SHP77 (cell line): ENCODE results near the gene N4BP3.

Experiments used
- DNase-seq, 2 experiments: peaks; one replicate each; lab custom pipeline; 2025; lab: John Stamatoyannopoulos, UW

Gene N4BP3

DNA sequence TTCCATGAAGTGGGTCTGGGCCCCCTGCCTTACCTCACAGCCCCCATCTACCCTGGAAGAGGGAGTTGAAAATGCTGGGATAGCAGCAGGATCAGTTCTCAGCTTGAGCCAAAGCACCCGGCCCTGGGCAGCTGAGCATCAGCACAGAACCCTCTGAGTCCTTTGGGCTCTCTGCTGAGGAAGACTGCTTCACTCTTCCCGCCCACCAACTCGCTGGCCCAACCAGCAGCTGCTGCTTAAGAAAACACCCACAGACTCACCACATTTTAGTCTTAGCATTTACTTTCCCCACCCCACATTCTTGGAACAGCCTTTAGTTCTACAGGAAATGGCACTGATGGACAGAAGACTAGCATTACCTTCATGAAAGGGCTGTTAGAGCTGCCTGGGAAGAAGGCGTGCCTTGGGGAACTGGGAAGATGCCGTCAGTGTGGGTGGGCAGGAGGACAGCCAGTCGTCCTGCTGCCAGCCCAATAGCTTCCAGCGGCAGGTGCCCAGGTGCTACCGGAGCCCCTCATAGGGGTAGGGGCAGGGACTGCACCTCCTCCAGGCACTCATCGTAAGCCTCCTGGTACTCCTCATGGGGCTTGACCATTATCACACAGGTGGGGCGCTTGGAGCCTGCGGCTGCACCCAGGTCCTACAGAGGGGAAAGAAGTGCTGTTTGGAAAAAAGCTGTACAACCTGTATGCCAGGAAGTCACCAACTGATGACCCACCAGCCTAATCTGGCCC is 36.0 kb downstream of the N4BP3 start:
- DNase-seq: no peak

DNA sequence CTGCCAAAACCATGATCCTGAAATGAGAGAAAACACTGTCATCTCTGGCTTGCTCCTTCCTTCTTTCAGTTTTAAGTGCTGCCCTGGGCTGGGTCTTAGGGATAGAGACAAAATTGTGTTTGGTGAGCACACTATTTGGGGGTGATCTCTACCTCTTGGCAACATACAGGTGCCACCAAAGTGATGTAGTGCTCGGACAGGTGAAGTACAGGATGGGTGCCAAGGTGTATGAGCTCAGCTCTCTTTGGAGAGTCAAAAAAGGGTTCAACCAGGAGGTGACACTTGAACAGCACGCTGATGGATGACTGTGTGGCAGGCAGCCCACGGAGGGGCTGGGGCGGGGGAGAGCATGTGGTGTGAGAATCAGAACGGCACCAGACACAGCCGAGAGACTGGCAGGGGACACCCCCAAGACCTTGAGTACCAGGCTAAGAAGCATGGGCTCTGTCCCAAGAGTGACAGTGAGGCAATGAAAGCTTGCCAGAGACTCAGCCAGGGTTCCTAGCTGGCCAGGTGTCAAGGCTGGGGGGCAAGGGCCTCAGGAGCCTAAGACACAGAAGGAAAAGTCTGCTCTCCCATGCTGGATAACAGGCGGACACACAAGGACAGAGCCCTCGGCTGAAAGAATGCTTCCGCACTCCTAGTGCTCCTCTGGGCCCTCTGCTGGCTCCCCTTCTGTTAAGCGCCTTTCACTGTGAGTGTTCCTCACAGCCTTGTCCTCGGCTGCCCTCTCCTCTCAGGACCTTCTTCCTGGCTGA is 37.8 kb downstream of the N4BP3 start:
- DNase-seq: no peak

DNA sequence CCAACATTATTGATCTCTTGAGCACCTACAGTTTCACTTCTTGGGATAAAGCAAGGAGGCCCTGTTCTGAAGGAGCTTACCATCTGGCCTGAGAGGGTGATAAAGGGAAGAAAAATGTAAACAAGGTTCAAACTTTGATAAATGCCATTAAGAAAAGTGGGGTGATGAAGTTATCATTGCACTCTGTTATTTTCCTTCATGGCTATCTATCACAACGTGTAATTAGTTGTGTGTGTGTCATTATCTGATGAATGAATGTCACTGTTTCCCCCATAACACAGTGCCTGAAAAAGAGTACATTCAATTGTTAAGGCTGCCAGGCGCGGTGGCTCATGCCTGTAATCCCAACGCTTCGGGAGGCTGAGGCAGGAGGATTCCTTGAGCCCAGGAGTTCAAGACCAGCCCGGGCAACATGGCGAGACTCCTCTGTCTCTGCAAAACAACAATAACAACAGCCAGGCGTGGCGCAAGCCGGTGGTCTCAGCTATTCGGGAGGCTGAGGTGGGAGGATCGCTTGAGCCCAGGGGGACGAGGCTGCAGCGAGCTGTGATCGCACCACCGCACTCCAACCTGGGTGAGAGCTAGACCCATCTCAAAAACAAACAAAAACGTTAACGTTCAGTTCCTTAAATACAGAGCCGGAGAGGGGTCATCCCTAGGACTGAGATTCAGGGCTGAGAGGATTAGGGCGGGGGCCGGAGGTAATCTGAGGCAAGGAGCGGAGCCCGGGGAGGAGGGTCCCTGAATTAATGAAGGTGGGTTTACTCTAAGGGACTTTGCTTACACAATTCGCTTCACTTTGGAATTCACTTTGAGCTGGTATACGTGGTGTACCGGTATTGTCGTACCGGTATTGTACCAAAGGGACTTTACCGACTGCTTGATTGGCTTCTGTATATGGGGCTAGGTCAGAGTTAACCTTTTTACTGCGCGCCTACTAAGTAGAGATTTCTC is 39.4 kb downstream of the N4BP3 start:
- DNase-seq: no peak

DNA sequence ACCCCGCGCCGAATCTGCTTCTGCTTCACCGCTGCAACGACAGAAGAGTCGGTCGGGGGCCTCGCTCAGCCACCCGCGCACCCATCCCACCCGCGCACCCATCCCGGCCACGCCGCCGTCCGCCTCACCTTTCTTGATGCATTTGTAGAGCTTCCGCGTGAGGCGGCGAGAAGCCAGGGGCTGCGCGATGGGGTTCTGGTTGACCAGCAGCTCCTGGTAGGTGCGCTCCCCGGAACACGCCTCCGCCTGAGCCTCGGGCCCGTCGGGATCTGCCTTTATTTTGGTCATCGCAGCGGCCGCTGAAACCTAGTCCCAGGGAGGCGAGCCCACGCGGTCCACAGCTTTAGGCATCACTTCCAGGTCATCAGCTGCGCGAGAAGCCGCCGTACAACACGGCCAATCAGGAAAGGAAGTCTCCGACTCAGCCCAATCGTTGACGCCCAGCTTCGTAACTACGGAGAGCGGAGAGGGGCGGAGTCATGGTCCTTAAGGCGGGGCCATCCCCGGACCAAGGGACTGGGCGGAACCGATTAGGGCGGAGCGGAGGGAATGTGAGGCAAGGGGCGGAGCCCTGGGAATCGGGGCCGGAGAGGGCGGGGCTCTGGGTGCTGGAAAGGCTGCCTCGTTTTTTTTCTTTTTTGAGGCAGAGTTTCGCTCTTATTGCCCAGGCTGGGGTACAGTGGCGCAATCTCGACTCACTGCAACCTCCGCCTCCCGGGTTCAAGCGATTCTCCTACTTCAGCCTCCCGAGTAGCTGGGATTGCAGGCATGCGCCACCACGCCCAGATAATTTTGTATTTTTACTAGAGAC is 40.4 kb downstream of the N4BP3 start, which contains the start of gene NHP2:
Gene NHP2 (minus strand): TSS at position 356 of the 811 bp plus-strand sequence. CDS start 68 bp downstream, at position 288.
- peak; percentile 95 to 97 for DNase-seq

DNA sequence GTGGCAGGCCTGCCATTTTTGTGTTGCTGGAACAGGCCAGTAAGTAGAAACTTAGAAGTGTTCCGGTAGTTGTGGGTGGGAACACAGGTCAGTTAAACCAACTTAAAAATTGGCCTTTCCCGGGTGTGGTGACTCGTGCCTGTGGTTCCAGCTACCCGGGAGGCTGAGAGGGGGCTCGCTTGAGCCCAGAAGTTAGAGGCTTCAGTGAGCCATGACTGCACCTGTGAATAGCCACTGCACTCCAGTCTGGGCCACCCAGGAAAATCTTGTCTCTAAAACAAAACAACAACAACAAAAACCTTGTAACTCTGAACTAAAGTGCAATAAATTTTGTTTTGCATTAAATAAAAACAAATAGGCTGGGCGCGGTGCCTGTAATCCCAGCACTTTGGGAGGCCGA is 41.7 kb downstream of the N4BP3 start:
- no peak for DNase-seq

DNA sequence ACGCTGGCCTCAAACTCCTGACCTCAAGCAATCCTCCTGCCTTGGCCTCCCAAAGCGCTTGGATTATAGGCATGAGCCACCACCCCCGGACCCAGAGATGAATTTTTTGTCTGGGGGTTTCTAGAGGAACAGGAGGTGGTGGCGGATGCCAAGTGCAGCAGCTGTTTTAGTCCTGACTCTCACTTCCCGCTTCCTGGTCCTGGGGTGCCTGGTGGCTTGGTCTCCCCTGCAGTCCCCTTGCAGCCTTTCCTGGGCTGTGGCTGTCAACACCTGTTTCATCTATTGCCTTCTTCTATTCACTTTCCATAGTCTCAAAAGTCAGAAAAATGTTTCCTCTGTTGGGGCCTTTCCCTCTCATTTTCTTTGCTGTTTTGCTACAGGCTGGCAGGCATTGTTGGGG is 46.8 kb downstream of the N4BP3 start:
- no peak for DNase-seq

DNA sequence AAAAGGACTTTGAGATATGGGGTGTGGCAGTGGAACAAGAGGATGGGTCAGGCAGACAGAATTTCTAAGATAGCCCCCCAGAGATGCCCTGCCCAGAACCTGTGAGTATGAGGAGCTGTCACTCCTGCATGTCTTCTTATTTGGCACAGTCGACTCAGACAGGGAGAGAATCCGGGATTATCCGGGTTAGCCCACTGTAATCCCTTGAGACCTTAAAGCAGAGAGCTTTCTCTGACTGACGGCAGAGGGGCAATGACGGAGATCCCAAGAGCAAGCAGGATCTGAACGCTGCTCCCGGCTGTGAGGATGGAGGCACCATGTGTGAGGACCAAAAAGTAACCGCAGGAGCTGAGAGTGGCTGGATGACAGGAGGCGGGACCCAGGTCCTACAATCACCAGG is 49.1 kb downstream of the N4BP3 start:
- DNase-seq: no peak

DNA sequence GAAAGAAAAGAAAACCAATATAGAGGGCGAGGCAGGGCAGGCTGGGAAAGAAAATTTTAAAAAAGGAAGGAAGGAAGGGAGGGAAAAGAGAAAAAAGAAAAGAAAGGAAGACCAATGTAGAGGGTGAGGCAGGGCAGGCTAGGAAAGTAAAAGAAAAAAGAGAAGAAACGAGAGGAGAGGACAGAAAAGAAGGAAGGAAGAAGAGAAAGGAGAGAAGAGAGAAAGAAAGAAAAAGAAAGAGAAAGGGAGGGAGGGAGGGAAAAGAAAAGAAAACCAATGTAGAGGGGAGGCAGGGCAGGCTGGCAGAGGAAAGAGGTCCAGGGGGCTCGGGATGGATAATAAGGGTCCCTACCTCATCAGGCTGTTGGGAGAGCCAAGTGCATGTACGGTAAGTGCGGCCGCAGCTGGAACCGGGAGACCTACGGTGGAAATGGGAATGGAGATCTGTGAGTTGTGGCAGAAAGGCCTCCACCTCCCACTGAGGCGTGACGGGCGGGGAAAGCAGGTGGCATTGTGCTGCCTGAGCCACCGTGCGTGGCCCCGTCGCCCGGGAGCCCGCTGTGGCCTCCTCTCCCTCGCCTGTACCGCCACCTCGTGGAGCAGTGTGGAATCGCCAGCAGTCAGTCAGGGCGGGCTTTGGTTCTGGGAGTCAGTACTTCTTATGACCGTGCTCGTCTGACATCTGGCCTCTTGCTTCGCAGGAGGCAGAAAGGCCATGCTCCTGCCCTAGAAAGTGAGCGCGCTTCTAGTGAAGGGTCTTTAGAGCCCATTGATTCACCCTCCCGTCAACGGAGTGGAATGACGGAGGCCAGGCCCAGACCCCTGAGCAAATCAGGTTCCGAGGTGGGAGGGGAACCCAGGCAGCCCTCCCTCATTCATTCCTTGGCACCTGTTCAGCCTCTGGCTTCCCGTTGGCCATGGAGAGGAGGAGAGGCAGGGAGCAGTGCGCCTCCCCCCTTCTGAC is 50.7 kb downstream of the N4BP3 start:
- peak; percentile 67 to 83 for DNase-seq

DNA sequence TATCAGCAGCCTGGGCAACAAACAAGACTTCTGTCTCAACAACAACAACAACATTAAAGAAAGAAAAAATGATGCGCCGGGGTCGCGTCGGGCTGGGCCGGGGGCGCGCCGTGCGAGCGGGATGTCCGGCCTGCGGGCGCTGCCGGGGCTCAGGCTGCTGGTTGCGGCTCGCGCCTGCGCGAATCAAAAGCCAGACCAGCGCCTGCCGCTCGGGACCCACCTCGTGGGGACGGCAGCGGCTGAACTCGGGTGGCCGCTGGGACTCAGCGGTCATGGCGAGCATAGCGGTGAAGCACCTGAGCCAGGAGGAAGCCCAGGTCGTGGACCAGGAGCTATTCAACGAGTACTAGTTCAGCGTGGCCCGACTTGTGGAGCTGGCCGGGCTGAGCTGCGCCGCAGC is 52.2 kb downstream of the N4BP3 start:
- no peak for DNase-seq

DNA sequence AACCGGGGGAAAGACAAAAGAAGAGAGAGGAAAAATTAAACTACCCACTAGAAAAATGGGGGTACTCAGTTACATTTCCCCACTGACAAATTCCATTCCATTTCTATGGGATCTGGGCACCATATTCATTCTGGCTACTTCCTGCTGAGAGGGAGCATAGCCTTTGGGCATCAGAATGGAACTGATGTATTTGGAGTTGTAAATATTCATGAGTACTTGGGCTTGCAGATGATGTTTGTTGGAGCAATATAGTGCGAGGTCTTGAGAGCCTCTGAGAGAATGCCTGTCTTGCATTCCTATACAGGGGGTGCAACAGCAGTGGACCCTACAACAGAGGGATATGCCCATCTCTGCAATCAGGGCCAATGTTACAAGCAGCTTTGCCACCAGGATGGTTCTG is 57.1 kb downstream of the N4BP3 start:
- DNase-seq: no peak

DNA sequence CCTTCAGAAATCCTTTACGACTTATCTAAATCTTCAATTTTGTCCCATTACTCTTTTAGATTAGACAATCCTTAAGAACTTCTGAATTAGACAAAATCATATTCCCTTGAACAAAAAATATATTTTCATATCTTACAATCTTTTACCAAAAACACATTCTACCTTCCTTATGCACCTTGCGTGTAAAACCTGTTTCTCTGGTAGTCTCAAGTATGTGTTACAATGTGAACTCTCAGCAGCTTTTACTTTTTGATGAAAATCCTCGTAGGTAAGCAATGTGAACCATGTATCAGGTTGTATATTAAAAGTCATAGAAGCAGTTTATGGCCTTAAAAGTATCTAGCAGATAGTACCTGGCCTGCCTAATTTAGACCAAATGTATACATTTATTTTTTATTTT is 61.1 kb downstream of the N4BP3 start:
- DNase-seq: no peak
